ENCODE data around the gene C11orf24. TPM values are rescaled to one million over a fixed set of nuclear protein-coding genes. Genes with fewer than 3 reads are reported as not detected.
A peak's percentile ranks its signal among the peaks of the same experiment; 100 is the strongest.

Gene C11orf24
- total and polyA plus RNA-seq, 2 of the 4 experiments (the other 2 are of a cell fraction): 42.5 to 135 TPM

DNA sequence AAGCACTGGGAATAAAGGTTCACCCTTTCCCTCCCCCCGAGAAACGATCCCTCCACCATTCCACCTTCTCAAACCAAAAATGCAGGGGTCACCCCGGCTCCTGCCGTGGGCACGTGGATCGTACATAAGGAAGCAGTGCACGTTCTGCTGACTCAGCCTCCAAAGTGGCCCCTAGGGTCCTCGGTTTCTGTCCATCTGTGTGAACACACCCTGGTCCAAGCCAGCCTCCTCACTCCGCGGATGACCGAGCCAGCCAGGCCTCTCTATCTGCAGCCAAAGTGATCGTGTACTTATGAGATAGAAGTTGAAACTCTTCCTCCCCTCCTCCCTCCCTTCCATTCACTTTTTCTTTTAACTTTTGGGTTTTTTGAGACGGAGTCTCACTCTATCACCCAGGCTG is 16.2 kb downstream of the C11orf24 start:
- CTCF ChIA-PET: no interaction called here

More for the DNA sequence above, 16.2 kb downstream of the C11orf24 start:
- no peak overlapping the region for H3K18ac ChIP-seq (ENCODE audit: low read depth, low read length)
- no peak overlapping the region for H3K56ac ChIP-seq (ENCODE audit: extremely low read depth, insufficient read depth, low read length)
- ATAC-seq (ENCODE audit: low read depth): no peak
- intact Hi-C loops (cut with micrococcal nuclease) (no loop called here), in situ Hi-C loops (cut with MboI; ENCODE audit: low sequenced_read_pairs) (loop anchor here (5.0 kb wide), 1 partner anchor 42 kb away; no protein-coding TSS in a partner anchor), dilution Hi-C loops (cut with HindIII; ENCODE audit: low sequenced_read_pairs, unreplicated experiment) (no loop called here)
- peak overlapping the region; percentile 51 for H2AK5ac ChIP-seq (ENCODE audit: low read depth, low read length)
- no peak overlapping the region; the same call in 1 of the 2 replicates for H2BK120ac ChIP-seq (ENCODE audit: low read depth, low read length)
- no peak overlapping the region for H2BK15ac ChIP-seq (ENCODE audit: low read depth, low read length)
- no TSS peak for BruUV-seq (replicated peaks)
- peaks cover 3% of the 10 kb centered on the region for H3K36me3 ChIP-seq (ENCODE audit: control insufficient read depth, insufficient read depth, low read length)
- peaks cover 2% of the 10 kb centered on the region; the same call in 1 of the 2 replicates for H3K9me3 ChIP-seq (ENCODE audit: control insufficient read depth, insufficient read depth, low read length)
- no peak overlapping the region for H3K14ac ChIP-seq (replicated peaks; ENCODE audit: low read depth, low read length)
- no CpG with 5 or more reads among the region's 13 CpGs for WGBS, 2 experiments (ENCODE audit: extremely low coverage in 2 of 2, insufficient read length in 1 of 2)
- H2AFZ ChIP-seq (replicated peaks; ENCODE audit: low read length, poor library complexity): peak overlapping the region; percentile 47
- H3K23ac ChIP-seq (ENCODE audit: low read depth, low read length): no peak overlapping the region
- no peak overlapping the region for H4K8ac ChIP-seq (ENCODE audit: low read depth in 2 of 2, low read length in 2 of 2)
- peaks cover 7% of the 10 kb centered on the region for H3K9me1 ChIP-seq (ENCODE audit: insufficient read depth, low read length)
- H2BK20ac ChIP-seq (ENCODE audit: low read depth, low read length): no peak overlapping the region
- H3K27me3 ChIP-seq (ENCODE audit: control insufficient read depth, insufficient read depth, low read length): no peaks in the 10 kb centered on the region
- H3K4me3 ChIP-seq (ENCODE audit: insufficient read depth, low read depth, low read length): no peak overlapping the region
- TF ChIP-seq MXI1 (IDR thresholded peaks at IDR 0.05; ENCODE audit: borderline replicate concordance, low read depth, low read length) (no peak), CHD1 (IDR thresholded peaks at IDR 0.05; ENCODE audit: low read depth, low read length) (no peak), BHLHE40 (IDR thresholded peaks at IDR 0.05; ENCODE audit: low read depth, low read length) (no peak), RAD21 (IDR thresholded peaks at IDR 0.05; ENCODE audit: low read length) (no peak), MAFK (IDR thresholded peaks at IDR 0.05; ENCODE audit: low read depth, low read length) (no peak), FOS (IDR thresholded peaks at IDR 0.05; ENCODE audit: low read depth, low read length) (no peak), SMC3 (IDR thresholded peaks at IDR 0.05; ENCODE audit: low read depth, low read length) (no peak), MAZ (IDR thresholded peaks at IDR 0.05; ENCODE audit: borderline replicate concordance, low read depth, low read length) (no peak), POLR2A (IDR thresholded peaks at IDR 0.05; ENCODE audit: low read depth, low read length) (no peak), NFE2L2 (IDR thresholded peaks at IDR 0.05; ENCODE audit: low read depth, low read length) (no peak), USF2 (IDR thresholded peaks at IDR 0.05; ENCODE audit: low read depth, low read length) (no peak), RCOR1 (IDR thresholded peaks at IDR 0.05; ENCODE audit: insufficient replicate concordance, low read length) (no peak), CTCF (conservative IDR thresholded peaks at IDR 0.05; ENCODE audit: low read depth, low read length) (no peak), CEBPB (IDR thresholded peaks at IDR 0.05; ENCODE audit: low read depth, low read length) (no peak), RFX5 (IDR thresholded peaks at IDR 0.05; ENCODE audit: low read depth, low read length) (no peak)
- TF ChIP-seq, protein P1, sequence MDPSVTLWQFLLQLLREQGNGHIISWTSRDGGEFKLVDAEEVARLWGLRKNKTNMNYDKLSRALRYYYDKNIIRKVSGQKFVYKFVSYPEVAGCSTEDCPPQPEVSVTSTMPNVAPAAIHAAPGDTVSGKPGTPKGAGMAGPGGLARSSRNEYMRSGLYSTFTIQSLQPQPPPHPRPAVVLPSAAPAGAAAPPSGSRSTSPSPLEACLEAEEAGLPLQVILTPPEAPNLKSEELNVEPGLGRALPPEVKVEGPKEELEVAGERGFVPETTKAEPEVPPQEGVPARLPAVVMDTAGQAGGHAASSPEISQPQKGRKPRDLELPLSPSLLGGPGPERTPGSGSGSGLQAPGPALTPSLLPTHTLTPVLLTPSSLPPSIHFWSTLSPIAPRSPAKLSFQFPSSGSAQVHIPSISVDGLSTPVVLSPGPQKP (IDR thresholded peaks at IDR 0.05; ENCODE audit: borderline replicate concordance, low read depth, low read length): no peak
- no peak overlapping the region for H3K4me2 ChIP-seq (ENCODE audit: low read depth, low read length)
- POLR2A ChIA-PET (ENCODE audit: unreplicated experiment): no interaction called here
- H4K91ac ChIP-seq (ENCODE audit: insufficient read depth, low read depth, low read length): no peak overlapping the region; the same call in 1 of the 2 replicates
- no peak overlapping the region for H4K5ac ChIP-seq (ENCODE audit: low read depth, low read length)
- H3K79me1 ChIP-seq (ENCODE audit: low read depth in 1 of 2, low read length in 2 of 2): peaks cover 0 to 3% of the 10 kb centered on the region in 2 experiments; a peak in 1 of 4 replicates
- H3K4ac ChIP-seq (ENCODE audit: low read depth, low read length): peak overlapping the region; percentile 67
- H3K4me1 ChIP-seq (ENCODE audit: control insufficient read depth, insufficient read depth, low read length): peaks cover 11% of the 10 kb centered on the region
- H2BK5ac ChIP-seq (ENCODE audit: low read depth, low read length, poor library complexity, severe bottlenecking): no peak overlapping the region
- peaks cover 4% of the 10 kb centered on the region for H4K20me1 ChIP-seq (ENCODE audit: insufficient read depth, low read length)
- H2AK9ac ChIP-seq (replicated peaks; ENCODE audit: low read depth, low read length, poor library complexity): peak overlapping the region; percentile 43
- H3K9ac ChIP-seq (ENCODE audit: low read depth, low read length): no peak overlapping the region
- no peak for DNase-seq
- no peak overlapping the region for H3K27ac ChIP-seq (ENCODE audit: insufficient read depth, low read length)
